Endothelial cell of umbilical vein (primary cell): ENCODE measurements around the gene WDFY3.

Source experiments
- CTCF ChIP-seq, 2 donors: IDR thresholded peaks; 1 replicate in 1 of 2; 2 replicates in 1 of 2; pipeline ENCODE4 v1.5.1; 2011; ENCODE audit warnings: low read length in 2 of 2, mild to moderate bottlenecking in 2 of 2, moderate library complexity in 2 of 2, control low read depth in 1 of 2, inconsistent platforms in 1 of 2, low read depth in 1 of 2; ENCODE audit not compliant: insufficient read depth in 1 of 2; ENCODE audit errors: extremely low read depth in 1 of 2
- EZH2 ChIP-seq: IDR thresholded peaks from 2 replicates; pipeline ENCODE4 v1.6.1; 2012; ENCODE audit warnings: borderline replicate concordance, low read depth, mild to moderate bottlenecking, moderate library complexity, low read length, inconsistent platforms; ENCODE audit not compliant: severe bottlenecking
- POLR2A ChIP-seq: IDR thresholded peaks from 2 replicates; pipeline ENCODE4 v1.6.1; 2012; ENCODE audit warnings: low read depth, mild to moderate bottlenecking, control low read depth, low read length
- POLR2AphosphoS5 ChIP-seq: IDR thresholded peaks from 2 replicates; pipeline ENCODE4 v1.6.1; 2012; ENCODE audit warnings: low read depth, mild to moderate bottlenecking, control low read depth, low read length, moderate library complexity; ENCODE audit not compliant: insufficient read depth
- TF ChIP-seq, protein P1 (sequence below): IDR thresholded peaks from 2 replicates; pipeline ENCODE4 v1.6.1; 2011; ENCODE audit not compliant: insufficient read depth, insufficient read length

- TF ChIP-seq CTCF (IDR thresholded peaks at IDR 0.05; ENCODE audit: extremely low read depth in 1 of 2, insufficient read depth in 1 of 2, low read depth in 1 of 2, low read length in 2 of 2): no peak
- TF ChIP-seq EZH2: no peak
- TF ChIP-seq POLR2A: no peak
- TF ChIP-seq POLR2AphosphoS5: no peak
- TF ChIP-seq, protein P1, sequence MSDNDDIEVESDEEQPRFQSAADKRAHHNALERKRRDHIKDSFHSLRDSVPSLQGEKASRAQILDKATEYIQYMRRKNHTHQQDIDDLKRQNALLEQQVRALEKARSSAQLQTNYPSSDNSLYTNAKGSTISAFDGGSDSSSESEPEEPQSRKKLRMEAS: no peak
Observed at GRCh38 chr4:84856468-84857049, 109.9 kb downstream of the WDFY3 start.
